HG03196 (cell line): ENCODE measurements around the gene ARL2.
"Not testable (repeated sequence)": the region's sequence is repeated elsewhere in the genome, so short reads cannot be mapped to it uniquely, and the experiment has no call there.

Experiments used
- ATAC-seq: cut with Tn5 transposase; IDR thresholded peaks from one replicate; pipeline ENCODE4 v1.9.1; 2021; ENCODE audit not compliant: unreplicated experiment

ARL2 gene

GRCh38 chr11:65013888-65014725 lies at the start of gene ARL2:
Gene ARL2 (plus strand): TSS chr11:65014160. CDS start chr11:65014208, 48 bp downstream.
- peak; percentile 68 for ATAC-seq

DNA sequence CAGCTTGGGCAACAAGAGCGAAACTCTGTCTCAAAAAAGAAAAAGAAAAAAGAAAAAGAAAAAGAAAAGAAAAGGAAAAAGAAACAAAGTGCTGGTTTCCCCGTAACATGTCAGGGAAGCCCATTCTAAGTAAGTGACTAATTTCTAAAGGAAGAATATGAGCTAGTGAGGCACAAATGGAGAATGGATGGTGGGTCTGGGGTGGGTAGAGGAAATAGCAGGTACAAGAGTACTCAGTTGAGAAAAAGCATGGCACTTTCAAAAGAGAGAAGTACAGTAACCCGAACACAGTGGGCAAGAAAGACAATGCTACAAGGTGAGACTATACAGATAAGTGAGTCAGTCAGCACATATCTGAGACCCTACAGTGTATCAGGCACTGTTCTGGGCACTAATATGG lies 46.6 kb upstream of the ARL2 start:
- no peak for ATAC-seq

GRCh38 chr11:64969209-64969608 lies 44.8 kb upstream of the ARL2 start:
- ATAC-seq = no peak

- ATAC-seq = no peak
These were observed 43.2 kb upstream of the ARL2 start for GRCh38 chr11:64970731-64971151.

DNA sequence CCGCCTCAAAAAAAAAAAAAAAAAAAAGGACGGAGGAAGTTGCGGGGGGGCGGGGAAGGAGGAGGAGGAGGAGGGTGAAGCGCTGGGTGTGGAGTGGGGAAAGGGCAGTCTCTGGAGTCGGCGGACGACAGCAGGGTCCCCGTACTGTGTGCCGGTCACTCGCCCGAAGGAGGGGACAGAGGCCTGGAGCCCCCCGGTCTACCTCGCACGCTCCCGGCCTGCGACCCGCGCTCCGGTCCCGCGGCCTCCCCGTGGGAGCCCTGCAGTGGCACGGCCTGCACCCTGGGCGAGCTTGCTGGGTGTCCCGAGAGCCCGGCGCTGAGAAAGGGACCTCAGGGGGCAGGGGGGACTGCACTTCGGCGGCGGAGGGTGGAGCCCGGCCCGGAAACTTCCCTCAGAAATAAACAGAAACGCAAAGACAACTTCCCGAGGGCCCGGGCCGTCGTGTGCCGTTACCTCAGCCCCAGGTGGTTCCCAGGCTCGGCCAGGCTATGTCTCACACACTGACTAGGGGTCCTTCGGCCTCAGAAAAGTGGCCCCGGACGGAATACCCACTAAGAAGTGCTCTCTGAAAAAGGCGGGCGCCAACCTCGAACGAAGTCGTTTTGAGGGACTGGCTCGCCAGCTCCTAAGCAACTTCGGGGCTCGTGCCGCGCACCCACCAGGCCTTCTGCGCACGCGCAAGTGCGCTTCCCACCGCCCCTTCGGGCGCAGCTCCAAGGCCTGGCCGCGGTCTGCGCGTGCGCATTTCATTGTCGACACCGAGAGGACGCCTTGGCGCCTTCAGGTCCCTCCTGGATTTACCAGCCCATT lies 42.3 kb upstream of the ARL2 start, which contains the start of gene MAJIN:
Gene MAJIN (minus strand): TSS at position 688 of the 813 bp plus-strand sequence. CDS start 12,703 bp downstream, outside the sequence.
- ATAC-seq = no peak

GRCh38 chr11:64974124-64974523 lies 39.8 kb upstream of the ARL2 start:
- ATAC-seq = no peak

GRCh38 chr11:64976651-64977050 lies 37.3 kb upstream of the ARL2 start:
- ATAC-seq = no peak

- not testable (repeated sequence) for ATAC-seq
These were observed 30.6 kb upstream of the ARL2 start for GRCh38 chr11:64983339-64983738.

DNA sequence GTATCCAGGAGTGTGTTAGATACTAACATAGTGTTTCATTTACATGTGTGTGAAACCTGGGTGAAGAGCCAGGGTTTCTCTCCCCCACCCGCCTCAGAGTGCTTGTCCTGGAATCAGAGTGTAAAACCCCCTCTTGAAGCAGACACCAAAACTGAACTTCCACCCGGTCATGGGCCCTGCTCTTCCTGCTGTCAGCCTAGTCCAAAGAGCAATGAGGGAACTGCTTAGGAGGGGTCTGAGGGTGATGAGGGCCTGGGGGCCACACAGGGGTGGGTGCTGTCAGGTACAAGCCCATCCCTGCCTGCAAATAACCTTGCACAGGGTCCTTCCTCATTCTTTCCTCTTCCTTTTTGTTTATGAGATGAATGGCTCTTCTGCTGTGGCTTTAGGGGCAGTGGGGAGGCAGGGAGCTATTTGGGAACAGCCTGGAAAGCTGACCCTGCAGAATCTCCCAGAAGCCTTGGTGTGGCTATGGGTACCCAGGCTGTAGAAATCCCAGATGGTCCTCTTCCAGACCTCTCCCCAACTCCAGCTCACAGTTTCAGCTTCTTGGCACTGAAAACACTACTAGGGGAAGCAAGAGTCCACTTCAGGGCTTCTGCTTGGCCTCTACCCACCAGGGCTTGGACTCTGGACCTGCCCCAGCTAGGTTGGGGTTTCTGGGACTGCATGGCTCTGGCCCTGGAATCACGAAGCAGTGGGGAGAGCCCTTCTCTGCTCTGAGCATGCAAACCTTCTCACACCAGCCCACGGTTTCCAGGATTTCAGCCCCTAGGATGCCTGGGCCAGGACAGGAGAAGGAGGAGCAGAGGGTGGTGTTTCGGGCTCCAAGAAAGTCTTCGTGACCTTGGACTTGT lies 25.7 kb upstream of the ARL2 start:
- ATAC-seq = no peak

GRCh38 chr11:64989416-64989815 lies 24.5 kb upstream of the ARL2 start:
- ATAC-seq = no peak

DNA sequence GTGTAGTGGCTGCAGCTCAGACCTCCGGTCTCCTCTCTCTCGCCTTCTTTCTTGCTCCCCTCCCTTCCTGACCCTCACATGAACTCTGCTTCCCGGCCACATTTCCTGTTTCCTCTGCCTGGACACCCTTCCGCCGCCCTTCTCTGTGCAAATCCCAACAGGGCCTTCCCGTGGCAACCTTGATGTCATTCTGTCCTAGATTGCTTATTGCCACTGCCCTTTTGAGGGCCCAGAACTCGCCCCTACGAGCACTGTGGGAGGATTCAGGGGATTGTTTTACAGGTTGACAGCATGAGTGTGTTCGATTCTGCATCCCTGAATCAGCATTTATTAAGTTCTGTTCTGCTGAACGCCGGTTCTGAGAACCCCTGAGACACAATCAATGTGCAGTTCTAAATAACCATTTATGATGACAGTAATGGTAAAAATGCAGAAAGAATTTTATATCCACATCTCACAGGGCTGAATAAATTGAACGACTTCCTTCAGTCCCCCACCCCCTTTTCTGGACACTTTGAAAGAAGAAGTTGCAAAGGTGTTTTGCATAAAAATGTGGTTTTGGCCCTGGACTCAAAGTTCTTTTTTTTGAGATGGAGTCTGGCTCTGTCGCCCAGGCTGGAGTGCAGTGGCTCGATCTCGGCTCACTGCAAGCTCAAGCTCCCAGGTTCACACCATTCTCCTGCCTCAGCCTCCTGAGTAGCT lies 23.6 kb upstream of the ARL2 start:
- no peak for ATAC-seq

GRCh38 chr11:64994318-64994717 lies 19.6 kb upstream of the ARL2 start:
- no peak for ATAC-seq

DNA sequence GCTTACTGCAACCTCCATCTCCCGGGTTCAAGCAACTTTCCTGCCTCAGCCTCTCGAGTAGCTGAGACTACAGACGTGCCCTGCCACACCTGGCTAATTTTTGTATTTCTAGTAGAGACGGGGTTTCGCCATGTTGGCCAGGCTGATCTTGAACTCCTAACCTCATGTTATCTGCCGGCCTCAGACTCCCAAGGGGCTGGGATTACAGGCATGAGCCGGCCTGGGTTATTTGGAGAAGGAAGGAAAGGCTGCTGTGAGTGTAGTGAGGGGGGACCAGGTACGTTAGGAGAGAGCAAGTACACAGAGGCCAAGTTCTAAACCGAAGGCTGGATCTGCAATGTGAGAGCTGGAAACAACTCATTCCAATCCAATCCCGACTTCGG lies 17.6 kb upstream of the ARL2 start:
- ATAC-seq = no peak

- peak; percentile 74 for ATAC-seq
These were observed 17.1 kb upstream of the ARL2 start, which contains the start of gene BATF2 for GRCh38 chr11:64996710-64997380. Gene BATF2 (minus strand): TSS chr11:64996971. CDS start chr11:64996914, 57 bp downstream.

DNA sequence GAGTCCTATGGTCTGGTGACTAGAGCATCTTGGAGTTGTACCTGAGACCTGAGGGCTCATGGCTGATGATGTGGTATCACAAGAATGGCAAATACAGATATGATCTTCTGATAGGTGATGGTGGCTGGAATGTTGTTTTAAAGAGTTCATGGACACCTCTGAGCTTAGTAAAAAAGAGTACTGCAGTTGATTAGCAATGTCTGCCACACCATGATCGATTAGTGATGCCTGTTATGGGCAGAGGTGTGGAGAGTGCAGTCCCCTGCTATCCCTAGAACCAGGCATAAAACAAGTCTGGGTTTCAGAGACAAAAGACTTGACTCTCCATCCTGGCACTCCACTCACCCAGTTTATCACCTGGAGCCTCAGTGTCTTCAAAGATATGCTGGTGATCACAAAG lies 15.8 kb upstream of the ARL2 start:
- no peak for ATAC-seq

DNA sequence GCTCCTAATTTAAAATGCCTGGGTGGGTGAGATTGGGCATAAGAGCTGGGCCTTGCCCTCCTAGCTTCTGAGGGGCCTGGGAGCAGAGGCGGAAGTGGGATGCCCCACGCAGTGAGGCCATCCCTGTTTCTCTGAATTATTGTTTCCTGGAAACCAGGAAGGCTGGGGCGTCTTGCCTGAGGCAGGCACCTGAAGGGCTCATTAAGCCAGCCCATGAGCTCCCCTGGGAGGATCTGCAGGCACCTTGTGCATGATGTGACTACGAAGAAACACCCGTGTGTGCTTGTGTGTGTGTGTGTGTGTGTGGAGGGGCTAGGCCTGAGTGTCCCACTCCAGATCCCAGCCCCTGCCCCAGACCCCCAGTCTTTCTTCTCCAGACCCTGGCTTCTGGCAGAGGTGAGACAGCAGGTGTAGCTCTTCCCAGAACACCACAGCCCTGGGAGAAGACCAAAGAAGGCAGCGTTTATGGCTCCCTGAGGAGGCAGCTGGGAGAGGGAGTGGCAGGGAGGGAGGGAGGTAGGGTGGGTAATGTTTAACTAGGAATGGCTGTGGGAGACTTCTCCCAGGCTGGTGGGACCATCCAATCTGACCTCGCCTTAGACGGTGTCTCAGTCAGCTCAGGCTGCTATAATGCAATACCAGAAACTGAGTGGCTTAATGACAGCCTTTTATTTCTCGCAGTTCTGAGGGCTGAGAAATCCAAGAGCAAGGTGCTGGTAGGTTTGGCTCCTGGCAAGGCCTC lies 15.1 kb upstream of the ARL2 start:
- no peak for ATAC-seq

GRCh38 chr11:64999478-64999877 lies 14.5 kb upstream of the ARL2 start:
- no peak for ATAC-seq

- ATAC-seq = no peak
These were observed 11.3 kb upstream of the ARL2 start for GRCh38 chr11:65002706-65003105.

DNA sequence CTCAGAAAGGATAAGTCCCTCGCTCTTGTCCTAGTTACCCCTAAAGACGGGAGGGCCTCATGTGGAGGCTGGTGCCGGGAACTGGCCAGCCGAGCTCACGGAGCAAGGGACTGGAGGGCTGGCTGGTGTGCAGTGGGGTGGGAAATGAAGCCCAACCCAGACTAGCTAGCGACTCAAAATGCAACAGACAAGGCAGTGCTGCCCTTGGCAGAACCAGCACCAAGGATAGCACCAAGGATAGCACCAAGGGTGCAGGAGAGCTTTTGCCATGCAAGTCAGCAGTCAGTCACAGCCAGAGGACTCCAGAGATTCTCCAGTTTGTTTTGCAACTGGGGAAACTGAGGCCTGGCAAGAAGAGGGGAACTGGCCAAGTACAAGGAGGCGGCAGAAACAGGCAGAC lies 10.7 kb upstream of the ARL2 start:
- no peak for ATAC-seq
